ENCODE data around the gene TRIM3.

- TF ChIP-seq EP300 (IDR thresholded peaks at IDR 0.05) (no peak), CTCF (IDR thresholded peaks at IDR 0.05) (no peak), POLR2A (IDR thresholded peaks at IDR 0.05) (no peak), POLR2AphosphoS5 (IDR thresholded peaks at IDR 0.05) (no peak)
Observed at GRCh38 chr11:6486256-6486655, 12.5 kb upstream of the TRIM3 start.
